IMR-90 (cell line): Measurements from ENCODE around the gene FAAP20. TPM values are rescaled to one million over a fixed set of nuclear protein-coding genes. Genes with fewer than 3 reads are reported as not detected.

Experiments
- ATAC-seq: fragments of 200-7000 bp; cut with Tn5 transposase; 2 replicates; pipeline ENCODE4 v1.9.1; 2020; ENCODE audit warnings: low read depth, mild to moderate bottlenecking, moderate library complexity
- BruUV-seq: library from RNA; stranded (reverse); fragments of 400-500 nt; replicated peaks from 2 replicates; lab custom pipeline; 2021; lab: Mats Ljungman, UMichigan
- CTCF ChIA-PET: fragments of 300-600 bp; formaldehyde crosslinking; extraction: SDS; loops from one replicate; lab custom pipeline; 2021; ENCODE audit warnings: antibody characterized with exemption; lab: Yijun Ruan, JAX
- POLR2A ChIA-PET: fragments of 300-600 bp; sonication (Branson Sonifier 250); formaldehyde crosslinking; loops from one replicate; lab custom pipeline; 2022; ENCODE audit warnings: antibody characterized with exemption; ENCODE audit not compliant: unreplicated experiment; lab: Charles Lee
- DNase-seq: peaks from one replicate; pipeline ENCODE4 v3.0.0; 2013
- H2AFZ ChIP-seq: replicated peaks from 2 replicates; pipeline ENCODE3; 2013; ENCODE audit warnings: low read length, mild to moderate bottlenecking; ENCODE audit not compliant: poor library complexity
- H2AK5ac ChIP-seq: 2 replicates; pipeline ENCODE4 v1.6.1; 2013; ENCODE audit warnings: low read depth, low read length, inconsistent platforms
- H2AK9ac ChIP-seq: replicated peaks from 2 replicates; pipeline ENCODE3; 2013; ENCODE audit warnings: mild to moderate bottlenecking, low read depth, low read length, moderate library complexity; ENCODE audit not compliant: poor library complexity
- H2BK120ac ChIP-seq: 2 replicates; pipeline ENCODE4 v1.6.1; 2013; ENCODE audit warnings: low read depth, low read length, inconsistent platforms
- H2BK15ac ChIP-seq: 3 replicates; pipeline ENCODE4 v1.6.1; 2013; ENCODE audit warnings: low read depth, low read length, inconsistent platforms
- H2BK20ac ChIP-seq: 2 replicates; pipeline ENCODE4 v1.6.1; 2013; ENCODE audit warnings: low read depth, mild to moderate bottlenecking, inconsistent platforms, low read length, moderate library complexity
- H2BK5ac ChIP-seq: 2 replicates; pipeline ENCODE4 v1.6.1; 2013; ENCODE audit warnings: mild to moderate bottlenecking, low read depth, low read length, inconsistent platforms; ENCODE audit not compliant: poor library complexity, severe bottlenecking
- H3K14ac ChIP-seq: replicated peaks from 2 replicates; pipeline ENCODE4 v1.6.1; 2013; ENCODE audit warnings: low read depth, low read length, inconsistent platforms
- H3K18ac ChIP-seq: 2 replicates; pipeline ENCODE4 v1.6.1; 2013; ENCODE audit warnings: low read depth, low read length, control low read depth
- H3K23ac ChIP-seq: 2 replicates; pipeline ENCODE4 v1.6.1; 2013; ENCODE audit warnings: low read depth, low read length, inconsistent platforms
- H3K27ac ChIP-seq: 2 replicates; pipeline ENCODE4 v1.5.1; 2013; ENCODE audit warnings: mild to moderate bottlenecking, control low read depth, low read length; ENCODE audit not compliant: insufficient read depth
- H3K27me3 ChIP-seq: 2 replicates; pipeline ENCODE4 v1.6.1; 2013; ENCODE audit warnings: low read length; ENCODE audit not compliant: control insufficient read depth, insufficient read depth
- H3K36me3 ChIP-seq: 2 replicates; pipeline ENCODE4 v1.6.1; 2013; ENCODE audit warnings: low read length, mixed read lengths; ENCODE audit not compliant: control insufficient read depth, insufficient read depth
- H3K4ac ChIP-seq: 2 replicates; pipeline ENCODE4 v1.6.1; 2013; ENCODE audit warnings: low read depth, low read length, inconsistent platforms
- H3K4me1 ChIP-seq: 2 replicates; pipeline ENCODE4 v1.6.1; 2013; ENCODE audit warnings: low read length, mixed read lengths; ENCODE audit not compliant: control insufficient read depth, insufficient read depth
- H3K4me2 ChIP-seq: 2 replicates; pipeline ENCODE4 v1.6.1; 2013; ENCODE audit warnings: low read depth, mild to moderate bottlenecking, control low read depth, low read length, moderate library complexity
- H3K4me3 ChIP-seq: 2 replicates; pipeline ENCODE4 v1.5.1; 2013; ENCODE audit warnings: low read depth, mild to moderate bottlenecking, control low read depth, low read length, moderate library complexity; ENCODE audit not compliant: insufficient read depth
- H3K56ac ChIP-seq: 2 replicates; pipeline ENCODE4 v1.6.1; 2013; ENCODE audit warnings: low read length, inconsistent platforms; ENCODE audit not compliant: insufficient read depth; ENCODE audit errors: extremely low read depth
- H3K79me1 ChIP-seq, 2 experiments: 2 replicates each; pipeline ENCODE4 v1.6.1; 2013; ENCODE audit warnings: low read length in 2 of 2, inconsistent platforms in 1 of 2, low read depth in 1 of 2
- H3K9ac ChIP-seq: 2 replicates; pipeline ENCODE4 v1.6.1; 2013; ENCODE audit warnings: low read depth, low read length, control low read depth
- H3K9me1 ChIP-seq: 2 replicates; pipeline ENCODE4 v1.6.1; 2013; ENCODE audit warnings: low read length, inconsistent platforms; ENCODE audit not compliant: insufficient read depth
- H3K9me3 ChIP-seq: 2 replicates; pipeline ENCODE4 v1.6.1; 2013; ENCODE audit warnings: low read length; ENCODE audit not compliant: control insufficient read depth, insufficient read depth
- H4K20me1 ChIP-seq: 2 replicates; pipeline ENCODE4 v1.6.1; 2013; ENCODE audit warnings: low read length, inconsistent platforms; ENCODE audit not compliant: insufficient read depth
- H4K5ac ChIP-seq: 2 replicates; pipeline ENCODE4 v1.6.1; 2013; ENCODE audit warnings: mild to moderate bottlenecking, low read depth, low read length, control low read depth
- H4K8ac ChIP-seq, 2 experiments: 2 replicates each; pipeline ENCODE4 v1.6.1; 2013; ENCODE audit warnings: low read depth in 2 of 2, low read length in 2 of 2, control low read depth in 1 of 2, inconsistent platforms in 1 of 2
- H4K91ac ChIP-seq: 2 replicates; pipeline ENCODE4 v1.6.1; 2013; ENCODE audit warnings: low read depth, low read length, inconsistent platforms; ENCODE audit not compliant: insufficient read depth
- BHLHE40 ChIP-seq: fragments of 150-350 bp; IDR thresholded peaks from 2 replicates; pipeline ENCODE4 v1.6.1; 2016; ENCODE audit warnings: mild to moderate bottlenecking, low read depth, low read length
- CEBPB ChIP-seq: IDR thresholded peaks from 2 replicates; pipeline ENCODE4 v1.6.1; 2012; ENCODE audit warnings: low read depth, low read length, improper control_type of control experiment
- CHD1 ChIP-seq: IDR thresholded peaks from 2 replicates; pipeline ENCODE4 v1.6.1; 2012; ENCODE audit warnings: low read depth, low read length, improper control_type of control experiment
- CTCF ChIP-seq: conservative IDR thresholded peaks from 2 replicates; pipeline ENCODE4 v1.5.1; 2012; ENCODE audit warnings: mild to moderate bottlenecking, low read depth, low read length, improper control_type of control experiment
- FOS ChIP-seq: fragments of 150-350 bp; IDR thresholded peaks from 2 replicates; pipeline ENCODE4 v1.6.1; 2016; ENCODE audit warnings: low read depth, low read length
- POLR2A ChIP-seq: IDR thresholded peaks from 2 replicates; pipeline ENCODE4 v1.6.1; 2012; ENCODE audit warnings: mild to moderate bottlenecking, low read depth, low read length
- RAD21 ChIP-seq: IDR thresholded peaks from 2 replicates; pipeline ENCODE4 v1.6.1; 2012; ENCODE audit warnings: low read length, improper control_type of control experiment
- RCOR1 ChIP-seq: IDR thresholded peaks from 2 replicates; pipeline ENCODE4 v1.6.1; 2012; ENCODE audit warnings: mild to moderate bottlenecking, low read length, improper control_type of control experiment; ENCODE audit not compliant: insufficient replicate concordance
- SMC3 ChIP-seq: fragments of 150-350 bp; IDR thresholded peaks from 2 replicates; pipeline ENCODE4 v1.6.1; 2016; ENCODE audit warnings: low read depth, mild to moderate bottlenecking, antibody characterized with exemption, low read length, moderate library complexity
- WGBS, 2 experiments: methylation state at CpG; one replicate each; pipeline versions ENCODE4 v1.1.5 to v1.1.7; 2013; ENCODE audit warnings: missing lambda C conversion rate in 2 of 2; ENCODE audit not compliant: insufficient read length in 1 of 2; ENCODE audit errors: extremely low coverage in 2 of 2; 5-methylcytosine and 5-hydroxymethylcytosine counted together
- dilution Hi-C: fragments of 300-500 bp; cut with HindIII; formaldehyde crosslinking; loops from one replicate; pipeline ENCODE4 v1.14.3; 2018; ENCODE audit warnings: low sequenced_read_pairs; ENCODE audit not compliant: unreplicated experiment
- in situ Hi-C: fragments of 300-500 bp; cut with MboI; formaldehyde crosslinking; loops from 3 replicates; pipeline ENCODE4 v1.14.3; 2019; ENCODE audit warnings: low sequenced_read_pairs, inconsistent platforms, mixed read lengths
- intact Hi-C: fragments of 100-400 bp; cut with micrococcal nuclease; formaldehyde crosslinking; loops from 2 replicates; pipeline ENCODE4 v1.10.0; 2022
- polyA plus RNA-seq, 3 experiments: library from polyadenylated mRNA; depleted of rRNA; stranded (reverse); fragments of >200 nt; gene quantifications; 2 replicates each; pipeline ENCODE4 v1.2.3, GENCODE V29; 2012; ENCODE audit warnings: low replicate concordance in 1 of 3
- total RNA-seq: library from RNA; depleted of rRNA; stranded (reverse); fragments of >200 nt; gene quantifications from 2 replicates; pipeline ENCODE4 v1.2.3, GENCODE V29; 2012

Gene FAAP20
- total and polyA plus RNA-seq, 2 of the 4 experiments (the other 2 are of a cell fraction), result 6.5 to 31.5 TPM

- no peak overlapping the region for H3K56ac ChIP-seq
- DNase-seq (peak; percentile 58), ATAC-seq (no peak)
- no peak overlapping the region for H4K91ac ChIP-seq
- H2BK15ac ChIP-seq, result no peak overlapping the region
- no peak overlapping the region for H2AK9ac ChIP-seq
- no peaks in the 10 kb centered on the region for H3K9me1 ChIP-seq
- intact Hi-C loops, result loop anchor here (5.0 kb wide), 2 partner anchors 78 to 228 kb away; no protein-coding TSS in a partner anchor
- POLR2A ChIA-PET, result no interaction called here
- CTCF ChIA-PET, result no interaction called here
- H3K9me3 ChIP-seq, result no peaks in the 10 kb centered on the region
- H3K4me3 ChIP-seq, result no peak overlapping the region
- H3K27me3 ChIP-seq, result peaks cover 8% of the 10 kb centered on the region; the same call in 1 of the 2 replicates
- no peaks in the 10 kb centered on the region for H3K79me1 ChIP-seq
- WGBS, 2 experiments, result 84% methylated on average over 3 of the region's 11 CpGs; no CpG with 5 or more reads in 1 of the 2 experiments
- no peak overlapping the region for H3K4ac ChIP-seq
- H2AK5ac ChIP-seq, result no peak overlapping the region
- H3K23ac ChIP-seq, result no peak overlapping the region
- in situ Hi-C loops, result no loop called here
- H2BK5ac ChIP-seq, result no peak overlapping the region
- TF ChIP-seq RCOR1 (no peak), BHLHE40 (no peak), SMC3 (no peak), POLR2A (no peak), FOS (no peak), RAD21 (no peak), CEBPB (no peak), CTCF (no peak), CHD1 (no peak)
- no peak overlapping the region for H2AFZ ChIP-seq
- no peak overlapping the region for H3K27ac ChIP-seq
- no peak overlapping the region for H2BK120ac ChIP-seq
- H3K14ac ChIP-seq, result no peak overlapping the region
- H4K8ac ChIP-seq, result no peak overlapping the region
- no peak overlapping the region for H3K4me2 ChIP-seq
- H3K4me1 ChIP-seq, result peaks cover 3% of the 10 kb centered on the region
- no peak overlapping the region for H3K18ac ChIP-seq
- no peak overlapping the region for H2BK20ac ChIP-seq
- H4K20me1 ChIP-seq, result no peaks in the 10 kb centered on the region
- H3K9ac ChIP-seq, result no peak overlapping the region
- dilution Hi-C loops, result no loop called here
- H4K5ac ChIP-seq, result no peak overlapping the region
- no TSS peak for BruUV-seq
- H3K36me3 ChIP-seq, result no peaks in the 10 kb centered on the region
Measured at GRCh38 chr1:2170211-2170610, 24.4 kb downstream of the FAAP20 start.
